K562 (cell line): ENCODE data around the gene ARHGAP23. TPM values are rescaled to one million over a fixed set of nuclear protein-coding genes. Genes with fewer than 3 reads are reported as not detected.

Experiments used
- RAD21 ChIP-seq, 2 experiments: fragments of 250-450 bp in 1 of 2; fragments of 450-650 bp in 1 of 2; sonication (Bioruptor Pico) in 1 of 2; formaldehyde crosslinking in 1 of 2; IDR thresholded peaks in 1 of 2; conservative IDR thresholded peaks in 1 of 2; 2 replicates each; pipeline versions ENCODE4 v1.4.0 to v1.8.0; 2020 to 2022; ENCODE audit warnings: mild to moderate bottlenecking in 2 of 2, moderate library complexity in 1 of 2
- SMARCA4 ChIP-seq: fragments of 450-650 bp; IDR thresholded peaks from 2 replicates; pipeline ENCODE4 v1.6.1; 2016
- SUPT5H ChIP-seq: fragments of 450-650 bp; IDR thresholded peaks from 2 replicates; pipeline ENCODE4 v1.6.1; 2016
- ZBTB17 ChIP-seq: fragments of 450-650 bp; formaldehyde crosslinking; IDR thresholded peaks from 2 replicates; pipeline ENCODE4 v1.4.0; 2020; ENCODE audit warnings: mild to moderate bottlenecking
- ZNF316 ChIP-seq: fragments of 450-650 bp; IDR thresholded peaks from 2 replicates; pipeline ENCODE4 v1.6.1; 2016
- polyA plus RNA-seq, 8 experiments: library from polyadenylated mRNA; depleted of rRNA in 4 of 8; stranded (reverse) in 5 of 8; unstranded in 3 of 8; fragments of >200 nt; fragmentation: Nextera tagmentation in 2 of 8; fragmentation: Illumina TruSeq in 1 of 8; extraction: Ambion mirVana in 2 of 8; extraction: Trizol in 1 of 8; gene quantifications; 2 replicates each; pipeline versions ENCODE4 v1.2.1 to v1.2.3, GENCODE V29; 2011 to 2014; ENCODE audit warnings: inconsistent platforms in 1 of 8, missing spikeins in 1 of 8
- total RNA-seq, 7 experiments: library from RNA; depleted of rRNA in 6 of 7; stranded (reverse); fragments of >200 nt in 6 of 7; fragmentation: Illumina TruSeq in 2 of 7; extraction: Trizol in 2 of 7; gene quantifications; 2 replicates each; pipeline versions ENCODE4 v1.2.1 to v1.2.3, GENCODE V29; 2011 to 2021; ENCODE audit warnings: low replicate concordance in 1 of 7
- TF ChIP-seq, protein P1 (sequence below): sonication (generic); formaldehyde crosslinking; IDR thresholded peaks from 2 replicates; pipeline ENCODE4 v1.8.0; 2022; ENCODE audit warnings: mild to moderate bottlenecking, missing genetic modification reagents
- TF ChIP-seq, protein P2 (sequence below), 2 experiments: fragments of 450-650 bp; IDR thresholded peaks; 2 replicates each; pipeline ENCODE4 v1.6.1; 2016
- TF ChIP-seq, protein P3 (sequence below): sonication (generic); IDR thresholded peaks from 2 replicates; pipeline ENCODE4 v1.6.1; 2016
- TF ChIP-seq, protein P4 (sequence below): fragments of 250-450 bp; sonication (Bioruptor Pico); IDR thresholded peaks from 2 replicates; pipeline ENCODE4 v1.8.0; 2021; ENCODE audit warnings: moderate library complexity, mild to moderate bottlenecking, inconsistent platforms

Gene ARHGAP23
- total and polyA plus RNA-seq, 9 of the 15 experiments (the other 6 are each of a cell fraction or from before 2014, with no cell fraction given): 0.01 to 2.7 (median 0.70) TPM

DNA sequence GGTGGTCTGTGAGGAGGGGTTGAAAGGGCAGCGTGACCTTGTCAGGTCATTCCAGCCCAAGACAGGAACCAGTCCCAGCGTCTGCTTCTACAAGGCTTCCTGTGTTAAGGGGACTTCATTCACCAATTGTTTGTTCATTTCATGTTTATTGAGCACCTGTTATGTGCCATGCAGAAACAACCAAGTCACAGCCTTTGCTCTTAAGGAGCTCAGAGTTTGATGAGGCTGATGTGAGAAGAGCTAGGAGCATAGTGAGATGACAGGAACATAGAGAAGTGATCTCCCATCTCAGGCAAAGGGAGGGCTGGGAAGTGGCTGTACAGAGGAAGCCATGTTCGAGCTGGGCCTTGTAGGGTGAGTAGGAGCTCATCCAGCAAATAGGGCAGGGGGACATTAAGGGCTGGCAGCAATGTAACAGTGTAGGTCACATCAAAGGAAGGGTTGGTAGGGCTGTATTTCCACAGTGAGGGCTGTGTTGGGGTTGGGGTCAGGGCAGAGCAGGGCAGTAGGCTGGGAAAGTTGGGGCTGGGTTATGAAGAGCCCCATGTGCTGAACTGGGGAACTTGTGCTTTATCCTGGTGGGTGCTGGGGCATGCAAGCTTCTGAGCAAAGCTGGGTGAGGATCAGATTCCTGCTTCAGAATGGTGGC, 79.8 kb downstream of the ARHGAP23 start (continued):
- TF ChIP-seq RAD21 (CRISPR knock-in tag; conservative IDR thresholded peaks at IDR 0.05 in 1 of 2, IDR thresholded peaks at IDR 0.05 in 1 of 2) (no peak), ZBTB17 (no peak), SUPT5H (no peak), SMARCA4 (no peak), ZNF316 (no peak)
- TF ChIP-seq, protein P1, sequence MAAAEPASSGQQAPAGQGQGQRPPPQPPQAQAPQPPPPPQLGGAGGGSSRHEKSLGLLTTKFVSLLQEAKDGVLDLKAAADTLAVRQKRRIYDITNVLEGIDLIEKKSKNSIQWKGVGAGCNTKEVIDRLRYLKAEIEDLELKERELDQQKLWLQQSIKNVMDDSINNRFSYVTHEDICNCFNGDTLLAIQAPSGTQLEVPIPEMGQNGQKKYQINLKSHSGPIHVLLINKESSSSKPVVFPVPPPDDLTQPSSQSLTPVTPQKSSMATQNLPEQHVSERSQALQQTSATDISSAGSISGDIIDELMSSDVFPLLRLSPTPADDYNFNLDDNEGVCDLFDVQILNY (CRISPR knock-in tag): no peak
- TF ChIP-seq, protein P2, sequence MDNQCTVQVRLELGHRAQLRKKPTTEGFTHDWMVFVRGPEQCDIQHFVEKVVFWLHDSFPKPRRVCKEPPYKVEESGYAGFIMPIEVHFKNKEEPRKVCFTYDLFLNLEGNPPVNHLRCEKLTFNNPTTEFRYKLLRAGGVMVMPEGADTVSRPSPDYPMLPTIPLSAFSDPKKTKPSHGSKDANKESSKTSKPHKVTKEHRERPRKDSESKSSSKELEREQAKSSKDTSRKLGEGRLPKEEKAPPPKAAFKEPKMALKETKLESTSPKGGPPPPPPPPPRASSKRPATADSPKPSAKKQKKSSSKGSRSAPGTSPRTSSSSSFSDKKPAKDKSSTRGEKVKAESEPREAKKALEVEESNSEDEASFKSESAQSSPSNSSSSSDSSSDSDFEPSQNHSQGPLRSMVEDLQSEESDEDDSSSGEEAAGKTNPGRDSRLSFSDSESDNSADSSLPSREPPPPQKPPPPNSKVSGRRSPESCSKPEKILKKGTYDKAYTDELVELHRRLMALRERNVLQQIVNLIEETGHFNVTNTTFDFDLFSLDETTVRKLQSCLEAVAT (IDR thresholded peaks at IDR 0.05): no peak
- TF ChIP-seq, protein P3, sequence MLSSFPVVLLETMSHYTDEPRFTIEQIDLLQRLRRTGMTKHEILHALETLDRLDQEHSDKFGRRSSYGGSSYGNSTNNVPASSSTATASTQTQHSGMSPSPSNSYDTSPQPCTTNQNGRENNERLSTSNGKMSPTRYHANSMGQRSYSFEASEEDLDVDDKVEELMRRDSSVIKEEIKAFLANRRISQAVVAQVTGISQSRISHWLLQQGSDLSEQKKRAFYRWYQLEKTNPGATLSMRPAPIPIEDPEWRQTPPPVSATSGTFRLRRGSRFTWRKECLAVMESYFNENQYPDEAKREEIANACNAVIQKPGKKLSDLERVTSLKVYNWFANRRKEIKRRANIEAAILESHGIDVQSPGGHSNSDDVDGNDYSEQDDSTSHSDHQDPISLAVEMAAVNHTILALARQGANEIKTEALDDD: no peak
- TF ChIP-seq, protein P4, sequence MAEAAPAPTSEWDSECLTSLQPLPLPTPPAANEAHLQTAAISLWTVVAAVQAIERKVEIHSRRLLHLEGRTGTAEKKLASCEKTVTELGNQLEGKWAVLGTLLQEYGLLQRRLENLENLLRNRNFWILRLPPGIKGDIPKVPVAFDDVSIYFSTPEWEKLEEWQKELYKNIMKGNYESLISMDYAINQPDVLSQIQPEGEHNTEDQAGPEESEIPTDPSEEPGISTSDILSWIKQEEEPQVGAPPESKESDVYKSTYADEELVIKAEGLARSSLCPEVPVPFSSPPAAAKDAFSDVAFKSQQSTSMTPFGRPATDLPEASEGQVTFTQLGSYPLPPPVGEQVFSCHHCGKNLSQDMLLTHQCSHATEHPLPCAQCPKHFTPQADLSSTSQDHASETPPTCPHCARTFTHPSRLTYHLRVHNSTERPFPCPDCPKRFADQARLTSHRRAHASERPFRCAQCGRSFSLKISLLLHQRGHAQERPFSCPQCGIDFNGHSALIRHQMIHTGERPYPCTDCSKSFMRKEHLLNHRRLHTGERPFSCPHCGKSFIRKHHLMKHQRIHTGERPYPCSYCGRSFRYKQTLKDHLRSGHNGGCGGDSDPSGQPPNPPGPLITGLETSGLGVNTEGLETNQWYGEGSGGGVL (CRISPR knock-in tag): no peak
